K562 (cell line): ENCODE measurements around the gene SAFB. TPM values are rescaled to one million over a fixed set of nuclear protein-coding genes. Genes with fewer than 3 reads are reported as not detected.

Experiments
- ATAC-seq: fragments of 200-7000 bp; cut with Tn5 transposase; 3 replicates; pipeline ENCODE4 v1.9.1; 2020; ENCODE audit warnings: moderate library complexity
- BruUV-seq: library from RNA; stranded (reverse); fragments of 400-500 nt; replicated peaks from 2 replicates; lab custom pipeline; 2021; lab: Mats Ljungman, UMichigan
- CTCF ChIA-PET: fragments of 300-600 bp; formaldehyde crosslinking; extraction: SDS; loops from one replicate; lab custom pipeline; 2021; ENCODE audit warnings: low intra/inter-chr PET ratio; lab: Yijun Ruan, JAX
- POLR2A ChIA-PET: fragments of 300-600, 350-650 bp; sonication (Branson Sonifier 250); formaldehyde crosslinking; extraction: SDS; loops from one replicate; lab custom pipeline; 2021; ENCODE audit warnings: antibody characterized with exemption, inconsistent platforms; lab: Yijun Ruan, JAX
- DNase-seq, 4 experiments: peaks; one replicate each; pipeline versions ENCODE4 v3.0.0 to v3.0.0-alpha.2; 2011 to 2018; ENCODE audit warnings: low spot score in 3 of 4, mixed read lengths in 3 of 4; ENCODE audit errors: extremely low read depth in 1 of 4
- FAIRE-seq: peaks from 2 replicates; lab custom pipeline; 2011; peaks lifted over from hg19 to GRCh38; lab: Jason Lieb, UNC
- H2AFZ ChIP-seq: 2 replicates; pipeline ENCODE4 v1.6.0; 2011; ENCODE audit warnings: low read depth, low read length, control low read depth, inconsistent platforms
- H3K27ac ChIP-seq: fragments of 200-600 bp; 3 replicates; pipeline ENCODE4 v1.8.0; 2011; ENCODE audit warnings: low read depth, mild to moderate bottlenecking, control low read depth, inconsistent platforms, low read length, moderate library complexity, mixed read lengths; ENCODE audit errors: extremely low read depth
- H3K27me3 ChIP-seq, 2 experiments: fragments of 300-600 bp in 1 of 2; 2 replicates in 1 of 2; 3 replicates in 1 of 2; pipeline versions ENCODE4 v1.6.0 to v1.8.0; 2011; ENCODE audit warnings: inconsistent platforms in 2 of 2, low read length in 2 of 2, mild to moderate bottlenecking in 1 of 2, mixed read lengths in 1 of 2, moderate library complexity in 1 of 2; ENCODE audit not compliant: control insufficient read depth in 2 of 2, insufficient read depth in 2 of 2
- H3K36me3 ChIP-seq: fragments of 300-600 bp; 3 replicates; pipeline ENCODE4 v1.8.0; 2011; ENCODE audit warnings: mild to moderate bottlenecking, low read length, inconsistent platforms; ENCODE audit not compliant: control insufficient read depth, insufficient read depth
- H3K4me1 ChIP-seq, 2 experiments: fragments of 200-600 bp in 1 of 2; replicated peaks in 1 of 2; 2 replicates in 1 of 2; 3 replicates in 1 of 2; pipeline versions ENCODE4 v1.5.1 to v1.8.0; 2011; ENCODE audit warnings: inconsistent platforms in 2 of 2, low read length in 2 of 2, mild to moderate bottlenecking in 1 of 2, mixed read lengths in 1 of 2, moderate library complexity in 1 of 2; ENCODE audit not compliant: control insufficient read depth in 2 of 2, insufficient read depth in 2 of 2
- H3K4me2 ChIP-seq: 2 replicates; pipeline ENCODE4 v1.6.1; 2011; ENCODE audit warnings: low read length, control low read depth, inconsistent platforms, mixed read lengths; ENCODE audit not compliant: insufficient read depth
- H3K4me3 ChIP-seq: fragments of 200-600 bp; sonication (generic), shearing (Covaris generic); 2 replicates; pipeline ENCODE4 v1.5.1; 2016; ENCODE audit warnings: control low read depth, inconsistent platforms
- H3K79me2 ChIP-seq: fragments of 200-600 bp; 3 replicates; pipeline ENCODE4 v1.8.0; 2011; ENCODE audit warnings: low read length, inconsistent platforms; ENCODE audit not compliant: control insufficient read depth, insufficient read depth
- H3K9ac ChIP-seq, 2 experiments: 2 replicates each; pipeline versions ENCODE4 v1.6.0 to v1.6.1; 2011; ENCODE audit warnings: low read depth in 2 of 2, low read length in 2 of 2, control low read depth in 1 of 2, inconsistent platforms in 1 of 2, mild to moderate bottlenecking in 1 of 2, mixed read lengths in 1 of 2; ENCODE audit not compliant: insufficient read depth in 1 of 2
- H3K9me1 ChIP-seq: one replicate; pipeline ENCODE4 v1.6.0; 2011; ENCODE audit warnings: inconsistent platforms, mild to moderate bottlenecking, low read length, moderate library complexity; ENCODE audit not compliant: control insufficient read depth, insufficient read depth
- H3K9me3 ChIP-seq: replicated peaks from 2 replicates; pipeline ENCODE4 v1.5.1; 2011; ENCODE audit warnings: low read depth, low read length, inconsistent platforms; ENCODE audit not compliant: control insufficient read depth, insufficient read depth
- H4K20me1 ChIP-seq: replicated peaks from 2 replicates; pipeline ENCODE4 v1.6.1; 2011; ENCODE audit warnings: low read length, inconsistent platforms, mixed read lengths; ENCODE audit not compliant: control insufficient read depth, insufficient read depth
- CSDE1 ChIP-seq, 2 experiments: fragments of 450-650 bp; IDR thresholded peaks; 2 replicates each; pipeline ENCODE4 v1.6.1; 2016; ENCODE audit warnings: mild to moderate bottlenecking in 1 of 2
- FOXP1 ChIP-seq: sonication (generic); formaldehyde crosslinking; IDR thresholded peaks from 2 replicates; pipeline ENCODE4 v1.8.0; 2022; ENCODE audit warnings: mild to moderate bottlenecking, missing genetic modification reagents
- HMGN3 ChIP-seq: IDR thresholded peaks from 2 replicates; pipeline ENCODE4 v1.6.1; 2011; ENCODE audit warnings: borderline replicate concordance, low read depth, mild to moderate bottlenecking, mixed read lengths, low read length; ENCODE audit not compliant: insufficient read length; ENCODE audit errors: extremely low read depth
- MYBL2 ChIP-seq, 2 experiments: fragments of 450-650 bp in 1 of 2; sonication (generic) in 1 of 2; formaldehyde crosslinking in 1 of 2; IDR thresholded peaks; 2 replicates each; pipeline versions ENCODE4 v1.6.1 to v1.8.1; 2017 to 2022; ENCODE audit warnings: borderline replicate concordance in 1 of 2, inconsistent platforms in 1 of 2, low read depth in 1 of 2, mild to moderate bottlenecking in 1 of 2, missing genetic modification reagents in 1 of 2, moderate library complexity in 1 of 2
- ZNF224 ChIP-seq: sonication (generic); formaldehyde crosslinking; IDR thresholded peaks from 2 replicates; pipeline ENCODE4 v1.8.0; 2022; ENCODE audit warnings: mild to moderate bottlenecking, missing genetic modification reagents
- WGBS: fragments of 100-300 bp; shearing (Covaris generic); methylation state at CpG from one replicate; pipeline ENCODE4 v1.1.6; 2016; ENCODE audit warnings: low coverage, mixed read lengths; ENCODE audit not compliant: insufficient coverage; ENCODE audit errors: missing lambda C conversion rate; 5-methylcytosine and 5-hydroxymethylcytosine counted together
- in situ Hi-C: fragments of 300-500 bp; cut with MboI; formaldehyde crosslinking; loops from 4 replicates; pipeline ENCODE4 v1.15.0; 2018; ENCODE audit warnings: inconsistent platforms, mixed read lengths
- intact Hi-C: fragments of 100-400 bp; cut with micrococcal nuclease; formaldehyde crosslinking; loops from 2 replicates; pipeline ENCODE4 v1.14.2; 2022
- polyA plus RNA-seq, 8 experiments: library from polyadenylated mRNA; depleted of rRNA in 4 of 8; stranded (reverse) in 5 of 8; unstranded in 3 of 8; fragments of >200 nt; fragmentation: Nextera tagmentation in 2 of 8; fragmentation: Illumina TruSeq in 1 of 8; extraction: Ambion mirVana in 2 of 8; extraction: Trizol in 1 of 8; gene quantifications; 2 replicates each; pipeline versions ENCODE4 v1.2.1 to v1.2.3, GENCODE V29; 2011 to 2014; ENCODE audit warnings: inconsistent platforms in 1 of 8, missing spikeins in 1 of 8
- total RNA-seq, 7 experiments: library from RNA; depleted of rRNA in 6 of 7; stranded (reverse); fragments of >200 nt in 6 of 7; fragmentation: Illumina TruSeq in 2 of 7; extraction: Trizol in 2 of 7; gene quantifications; 2 replicates each; pipeline versions ENCODE4 v1.2.1 to v1.2.3, GENCODE V29; 2011 to 2021; ENCODE audit warnings: low replicate concordance in 1 of 7
- TF ChIP-seq, protein P1 (sequence below), 2 experiments: IDR thresholded peaks in 1 of 2; conservative IDR thresholded peaks in 1 of 2; 2 replicates each; pipeline ENCODE4 v1.6.1; 2016; ENCODE audit warnings: low read depth in 2 of 2, mild to moderate bottlenecking in 1 of 2, missing compliant biosample characterization in 1 of 2, missing genetic modification characterization in 1 of 2, moderate library complexity in 1 of 2

Gene SAFB
- total and polyA plus RNA-seq, 9 of the 15 experiments (the other 6 are each of a cell fraction or from before 2014, with no cell fraction given): 1.1 to 151 (median 83.1) TPM

DNA sequence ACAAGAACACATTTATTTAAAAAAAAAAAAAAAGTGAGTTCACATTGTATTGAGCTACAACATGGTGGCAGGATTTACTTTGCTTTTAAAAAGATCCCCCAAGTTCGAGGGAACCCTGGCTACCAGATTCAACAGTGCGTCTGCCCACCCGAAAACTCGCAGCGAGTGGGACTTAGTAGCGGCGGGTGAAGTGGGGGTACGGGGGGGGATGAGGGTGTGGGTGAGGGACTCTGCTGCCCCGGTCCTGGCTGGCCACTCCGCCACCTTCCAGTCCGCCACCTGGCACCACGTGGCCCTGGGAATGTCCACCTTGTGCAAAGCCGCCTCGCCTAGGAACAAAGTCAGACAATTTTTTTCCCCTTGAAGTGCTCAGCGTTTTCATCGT, 35.8 kb upstream of the SAFB start:
- Histone ChIP-seq H3K9me3 (no peaks in the 10 kb centered on the region), H2AFZ (no peak overlapping the region), H3K4me2 (no peak overlapping the region), H3K36me3 (peaks cover 85% of the 10 kb centered on the region; the same call in 2 of the 3 replicates), H3K9ac (peak overlapping the region in 1 of 2 experiments; percentile 33; a peak in 1 of 4 replicates), H3K4me1 (peaks cover 14 to 41% of the 10 kb centered on the region in 2 experiments), H3K27ac (no peak overlapping the region), H4K20me1 (no peaks in the 10 kb centered on the region; the same call in 1 of the 2 replicates), H3K4me3 (no peak overlapping the region), H3K27me3 (no peaks in the 10 kb centered on the region), H3K9me1 (no peaks in the 10 kb centered on the region), H3K79me2 (peaks cover 3% of the 10 kb centered on the region; the same call in 2 of the 3 replicates)
- POLR2A ChIA-PET: interaction anchor here (0.6 to 1.2 kb wide), 3 partner anchors 13 to 714 kb away, joined by 3 to 4 read pairs (median 3); no protein-coding TSS in a partner anchor
- BruUV-seq: TSS peak; percentile 58
- ATAC-seq: no peak
- in situ Hi-C loops: no loop called here
- TF ChIP-seq HMGN3 (no peak), CSDE1 (IDR thresholded peaks at IDR 0.05) (no peak), ZNF224 (CRISPR knock-in tag) (no peak), FOXP1 (CRISPR knock-in tag) (no peak), MYBL2 (IDR thresholded peaks at IDR 0.05; ENCODE audit: low read depth) (no peak), MYBL2 (CRISPR knock-in tag; IDR thresholded peaks at IDR 0.05; ENCODE audit: borderline replicate concordance) (no peak)
- TF ChIP-seq, protein P1, sequence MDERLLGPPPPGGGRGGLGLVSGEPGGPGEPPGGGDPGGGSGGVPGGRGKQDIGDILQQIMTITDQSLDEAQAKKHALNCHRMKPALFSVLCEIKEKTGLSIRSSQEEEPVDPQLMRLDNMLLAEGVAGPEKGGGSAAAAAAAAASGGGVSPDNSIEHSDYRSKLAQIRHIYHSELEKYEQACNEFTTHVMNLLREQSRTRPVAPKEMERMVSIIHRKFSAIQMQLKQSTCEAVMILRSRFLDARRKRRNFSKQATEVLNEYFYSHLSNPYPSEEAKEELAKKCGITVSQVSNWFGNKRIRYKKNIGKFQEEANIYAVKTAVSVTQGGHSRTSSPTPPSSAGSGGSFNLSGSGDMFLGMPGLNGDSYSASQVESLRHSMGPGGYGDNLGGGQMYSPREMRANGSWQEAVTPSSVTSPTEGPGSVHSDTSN (CRISPR knock-in tag; IDR thresholded peaks at IDR 0.05; ENCODE audit: low read depth): no peak
- TF ChIP-seq, protein P1 (tag; conservative IDR thresholded peaks at IDR 0.05; ENCODE audit: low read depth): no peak
- intact Hi-C loops: no loop called here
- WGBS: 90% methylated on average over 12 of the region's 16 CpGs
- no peak for FAIRE-seq
- DNase-seq: no peak
- CTCF ChIA-PET: interaction anchor here (0.6 kb wide), 1 partner anchor 38 kb away, joined by 4 read pairs; no protein-coding TSS in a partner anchor
